Right lobe of liver (tissue), 6 donors: Measurements from ENCODE around the gene TTC31. TPM values are rescaled to one million over a fixed set of nuclear protein-coding genes. Genes with fewer than 3 reads are reported as not detected.

Source experiments
- ATAC-seq, 4 donors: fragments of 200-7000 bp; cut with Tn5 transposase; one replicate each; pipeline ENCODE4 v1.9.1; 2020; ENCODE audit warnings: mild to moderate bottlenecking in 4 of 4, moderate library complexity in 4 of 4
- DNase-seq, 3 donors: peaks; one replicate each; pipeline ENCODE4 v3.0.0-alpha.2; 2020
- H3K27ac ChIP-seq, 3 donors: fragments of 200-600 bp; one replicate each; pipeline ENCODE4 v1.8.0; 2022
- H3K27me3 ChIP-seq, 2 donors: fragments of 200-600 bp; one replicate each; pipeline ENCODE4 v1.8.0; 2022
- H3K36me3 ChIP-seq, 4 donors: fragments of 200-600 bp; sonication (generic) in 1 of 4; one replicate each; pipeline versions ENCODE4 v1.5.1 to v1.8.0; 2017 to 2022; ENCODE audit warnings: control low read depth in 1 of 4
- H3K4me1 ChIP-seq, 4 donors: fragments of 200-600 bp; sonication (generic) in 1 of 4; one replicate each; pipeline versions ENCODE4 v1.5.1 to v1.8.0; 2017 to 2022; ENCODE audit warnings: control low read depth in 1 of 4
- H3K4me3 ChIP-seq, 3 donors: fragments of 200-600 bp; one replicate each; pipeline ENCODE4 v1.8.0; 2022
- H3K9me3 ChIP-seq, 4 donors: fragments of 200-600 bp; sonication (generic) in 1 of 4; one replicate each; pipeline versions ENCODE4 v1.5.1 to v1.8.0; 2017 to 2022; ENCODE audit warnings: control low read depth in 1 of 4
- CTCF ChIP-seq, 4 donors: fragments of 200-600 bp in 3 of 4; fragments of 450-650 bp in 1 of 4; IDR thresholded peaks; one replicate each; pipeline versions ENCODE4 v1.5.1 to v1.8.0; 2016 to 2022; ENCODE audit warnings: antibody characterized with exemption in 4 of 4, mild to moderate bottlenecking in 2 of 4
- POLR2A ChIP-seq: fragments of 450-650 bp; IDR thresholded peaks from one replicate; pipeline ENCODE4 v1.6.1; 2017; ENCODE audit warnings: antibody characterized with exemption, mild to moderate bottlenecking
- WGBS: methylation state at CpG from one replicate; pipeline ENCODE4 v1.1.6; 2018; ENCODE audit warnings: low coverage, low lambda C conversion rate; ENCODE audit not compliant: insufficient coverage; ENCODE audit errors: missing lambda C conversion rate; 5-methylcytosine and 5-hydroxymethylcytosine counted together
- intact Hi-C, 2 donors: fragments of 100-400 bp; cut with DNase I; formaldehyde crosslinking; loops; one replicate each; pipeline versions ENCODE4 v1.11.2 to v1.14.1; 2022
- total RNA-seq, 6 experiments: library from RNA; depleted of rRNA in 2 of 6; stranded (reverse); fragments of >200 nt in 2 of 6; fragmentation: NEBNext Ultra II Directional in 3 of 6; extraction: Animal tissue kit (Norgen Biotek cat#: 25700) in 3 of 6; gene quantifications; one replicate each; pipeline versions ENCODE4 v1.1.0 to v1.2.4, GENCODE V29; 2016 to 2023
- donor health status: DM: no; HTN: yes; CAD: no.
- donor health status: DM: no; HTN: no; CAD: no.
- donor health status: DM: no; HTN: no; CAD: no.
- donor health status: DM: no; HTN: yes; CAD: no.
- donor health status: DM: no; HTN: yes; CAD: no.

The TTC31 gene
- total RNA-seq, 6 experiments from 2014 or later: 14.5 to 31.5 (median 26.7) TPM

GRCh38 chr2:74495440-74495839 lies 12.6 kb downstream of the TTC31 start:
- peaks cover 0 to 75% (median 28%) of the 10 kb centered on the region in 4 donors for H3K4me1 ChIP-seq
- no peak for ATAC-seq
- no peaks in the 10 kb centered on the region for H3K9me3 ChIP-seq
- H3K27ac ChIP-seq: no peak overlapping the region
- peaks cover 0 to 32% (median 9%) of the 10 kb centered on the region in 4 donors for H3K36me3 ChIP-seq
- no peaks in the 10 kb centered on the region for H3K27me3 ChIP-seq
- no peak for TF ChIP-seq POLR2A
- no peak for TF ChIP-seq CTCF (IDR thresholded peaks at IDR 0.05)
- H3K4me3 ChIP-seq: no peak overlapping the region
- DNase-seq: no peak
- intact Hi-C loops: no loop called here
- WGBS: 73% methylated on average over 1 of the region's 1 CpG

GRCh38 chr2:74496997-74497776 lies 14.3 kb downstream of the TTC31 start:
- peaks cover 0 to 17% (median 7%) of the 10 kb centered on the region in 4 donors for H3K36me3 ChIP-seq
- WGBS: 34% methylated on average over 15 of the region's 19 CpGs
- H3K4me3 ChIP-seq: peak overlapping the region in 2 of 3 donors; percentile 37 to 55
- H3K4me1 ChIP-seq: peaks cover 0 to 70% (median 21%) of the 10 kb centered on the region in 4 donors
- TF ChIP-seq POLR2A (no peak), CTCF (IDR thresholded peaks at IDR 0.05) (no peak)
- DNase-seq (no peak), ATAC-seq (no peak)
- peak overlapping the region in 1 of 3 donors; percentile 66 for H3K27ac ChIP-seq
- H3K9me3 ChIP-seq: no peaks in the 10 kb centered on the region
- intact Hi-C loops: no loop called here
- H3K27me3 ChIP-seq: no peaks in the 10 kb centered on the region

GRCh38 chr2:74497777-74498499 lies 15.1 kb downstream of the TTC31 start:
- WGBS: 22% methylated on average over 11 of the region's 61 CpGs
- ATAC-seq (peak; percentile 6 to 29 (median 16)), DNase-seq (peak in 2 of 3 donors; percentile 55 to 59)
- TF ChIP-seq CTCF (IDR thresholded peaks at IDR 0.05) (no peak), POLR2A (no peak)
- Histone ChIP-seq H3K9me3 (no peaks in the 10 kb centered on the region), H3K36me3 (peaks cover 0 to 10% (median 5%) of the 10 kb centered on the region in 4 donors), H3K27me3 (no peaks in the 10 kb centered on the region), H3K4me1 (peaks cover 0 to 63% (median 17%) of the 10 kb centered on the region in 4 donors), H3K27ac (peak overlapping the region in 2 of 3 donors; percentile 5 to 66), H3K4me3 (peak overlapping the region; percentile 37 to 55 (median 44))
- intact Hi-C loops: no loop called here

GRCh38 chr2:74498500-74499266 lies 15.8 kb downstream of the TTC31 start:
- H3K36me3 ChIP-seq: peaks cover 0 to 3% (median under 1%) of the 10 kb centered on the region in 4 donors
- no peaks in the 10 kb centered on the region for H3K27me3 ChIP-seq
- ATAC-seq (peak; percentile 0 to 43 (median 12)), DNase-seq (peak in 1 of 3 donors; percentile 66)
- intact Hi-C loops: no loop called here
- H3K4me1 ChIP-seq: peaks cover 0 to 55% (median 14%) of the 10 kb centered on the region in 4 donors
- peak overlapping the region in 2 of 3 donors; percentile 11 to 66 for H3K27ac ChIP-seq
- no peak for TF ChIP-seq POLR2A
- no peak for TF ChIP-seq CTCF (IDR thresholded peaks at IDR 0.05)
- peak overlapping the region; percentile 37 to 55 (median 44) for H3K4me3 ChIP-seq
- WGBS: 11% methylated on average over 25 of the region's 41 CpGs
- H3K9me3 ChIP-seq: no peaks in the 10 kb centered on the region
